ENCODE data around the gene HRK.

The HRK gene

DNA sequence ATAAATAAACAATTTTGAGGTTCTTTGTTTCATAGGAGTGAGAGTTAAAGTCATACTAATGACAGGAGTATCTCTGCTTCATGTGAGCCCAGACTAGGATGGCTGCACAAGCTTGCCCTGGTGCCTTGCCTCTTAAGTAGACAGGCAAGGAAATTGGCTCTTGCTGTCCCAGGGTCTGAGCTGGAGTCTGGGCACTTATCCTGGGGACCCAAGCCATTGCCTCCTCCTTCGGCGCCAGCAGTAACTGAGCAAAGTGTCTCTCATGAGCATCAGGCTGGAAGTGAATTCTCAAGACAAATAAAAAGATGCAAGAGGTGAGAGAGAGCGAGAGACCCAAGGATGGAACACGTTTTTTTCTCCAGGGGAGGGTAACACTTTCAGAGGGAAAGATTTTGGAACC is 22.6 kb upstream of the HRK start:
- DNase-seq (ENCODE audit: low read depth): no peak
- no peak overlapping the region for H3K4me3 ChIP-seq (ENCODE audit: low read depth, low read length)

- H3K4me3 ChIP-seq (ENCODE audit: low read depth, low read length): no peak overlapping the region
- no peak for DNase-seq (ENCODE audit: low read depth)
Observed at GRCh38 chr12:116901612-116902011, 20.4 kb upstream of the HRK start.

GRCh38 chr12:116898669-116899068 is 17.4 kb upstream of the HRK start:
- no peak for DNase-seq (ENCODE audit: low read depth)

DNA sequence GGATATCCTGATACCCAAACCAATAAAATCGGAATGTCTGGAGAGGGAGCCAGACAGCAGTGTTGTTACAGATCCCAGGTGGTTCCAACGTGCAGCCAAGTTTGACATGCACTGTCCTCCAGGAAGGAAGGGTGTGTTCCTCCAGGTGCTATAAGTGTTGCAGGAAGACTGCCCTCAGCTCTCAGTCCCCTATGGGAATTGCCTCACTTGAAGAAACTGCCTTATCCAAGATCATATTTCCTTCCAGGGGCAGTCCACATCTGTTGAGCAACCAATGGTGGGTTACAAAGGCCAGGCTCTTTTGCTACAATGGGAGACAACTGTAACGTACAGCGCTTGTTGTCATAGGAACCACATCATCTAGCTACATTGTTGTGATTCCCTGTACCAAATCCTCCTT is 16.2 kb upstream of the HRK start:
- no peak for DNase-seq (ENCODE audit: low read depth)
- no peak overlapping the region for H3K4me3 ChIP-seq (ENCODE audit: low read depth, low read length)

More at GRCh38 chr12:116898669-116899068, 17.4 kb upstream of the HRK start:
- H3K4me3 ChIP-seq (ENCODE audit: low read depth, low read length): no peak overlapping the region

- H3K4me3 ChIP-seq (ENCODE audit: low read depth, low read length): no peak overlapping the region
- no peak for DNase-seq (ENCODE audit: low read depth)
Observed at GRCh38 chr12:116896411-116896924, 15.2 kb upstream of the HRK start.

DNA sequence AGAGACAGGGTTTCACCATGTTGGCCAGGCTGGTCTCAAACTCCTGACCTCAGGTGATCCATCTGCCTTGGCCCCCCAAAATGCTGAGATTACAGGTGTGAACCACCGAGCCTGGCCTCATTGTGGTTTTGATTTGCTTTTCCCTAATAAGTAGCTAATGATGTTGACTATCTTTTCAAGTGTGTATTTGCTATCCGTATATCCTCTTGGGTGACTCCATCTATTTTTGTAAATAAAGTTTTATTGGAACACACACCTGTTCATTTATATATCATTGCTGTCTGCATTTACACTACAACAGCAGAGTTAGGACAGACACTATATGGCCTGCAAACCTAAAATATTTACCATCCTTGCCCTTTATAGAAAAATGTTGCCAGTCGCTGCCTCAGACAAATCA is 13.7 kb upstream of the HRK start:
- no peak for DNase-seq (ENCODE audit: low read depth)
- H3K4me3 ChIP-seq (ENCODE audit: low read depth, low read length): no peak overlapping the region

- no peak overlapping the region for H3K4me3 ChIP-seq (ENCODE audit: low read depth, low read length)
- DNase-seq (ENCODE audit: low read depth): no peak
Observed at GRCh38 chr12:116892349-116893140, 11.3 kb upstream of the HRK start.

- H3K4me3 ChIP-seq (ENCODE audit: low read depth, low read length): no peak overlapping the region
- DNase-seq (ENCODE audit: low read depth): no peak
Observed at GRCh38 chr12:116891019-116891418, 9.8 kb upstream of the HRK start.

DNA sequence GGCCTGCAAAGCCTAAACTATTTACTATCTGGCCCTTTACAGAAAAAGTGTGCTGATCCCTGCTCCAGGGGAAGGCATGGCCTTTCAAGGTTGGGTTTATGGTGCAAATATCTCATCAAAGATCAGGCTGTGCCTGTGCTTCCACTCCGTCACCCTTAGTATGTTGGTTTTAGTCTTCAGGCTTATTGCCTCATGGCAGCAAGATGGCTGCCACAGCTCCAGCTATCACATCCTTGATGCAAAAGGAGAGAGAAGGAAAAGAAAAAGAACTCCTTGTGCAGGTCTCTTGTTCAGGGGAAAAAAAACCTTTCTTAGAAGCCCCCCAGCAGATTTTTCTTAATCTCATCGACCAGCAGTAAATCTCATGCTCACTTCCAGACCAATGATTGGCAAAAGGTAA is 9.1 kb upstream of the HRK start:
- DNase-seq (ENCODE audit: low read depth): no peak
- no peak overlapping the region for H3K4me3 ChIP-seq (ENCODE audit: low read depth, low read length)

- DNase-seq (ENCODE audit: low read depth): no peak
- no peak overlapping the region for H3K4me3 ChIP-seq (ENCODE audit: low read depth, low read length)
Observed at GRCh38 chr12:116887897-116888296, 6.7 kb upstream of the HRK start.

DNA sequence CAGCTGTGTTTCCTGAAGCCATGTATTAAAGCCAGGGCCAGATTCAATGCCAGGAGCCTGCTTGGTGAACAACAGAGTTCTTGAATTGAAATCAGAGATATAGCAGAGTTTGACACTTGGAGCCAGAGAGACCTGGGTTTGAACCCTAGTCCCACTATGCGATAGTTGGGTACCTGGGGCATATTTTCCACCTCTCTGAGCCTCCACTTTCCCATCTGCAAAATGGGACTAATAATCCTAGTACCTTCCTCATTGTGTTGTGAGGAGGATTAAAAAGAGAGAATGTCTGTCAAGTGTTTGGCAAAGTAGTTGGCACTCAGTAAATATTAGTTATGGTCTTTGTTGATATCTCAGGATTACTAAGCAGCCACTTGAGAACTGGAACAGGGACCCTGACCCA is 6.0 kb upstream of the HRK start:
- no peak overlapping the region for H3K4me3 ChIP-seq (ENCODE audit: low read depth, low read length)
- DNase-seq (ENCODE audit: low read depth): no peak

GRCh38 chr12:116885491-116885890 is 4.2 kb upstream of the HRK start:
- no peak for DNase-seq (ENCODE audit: low read depth)
- H3K4me3 ChIP-seq (ENCODE audit: low read depth, low read length): no peak overlapping the region

DNA sequence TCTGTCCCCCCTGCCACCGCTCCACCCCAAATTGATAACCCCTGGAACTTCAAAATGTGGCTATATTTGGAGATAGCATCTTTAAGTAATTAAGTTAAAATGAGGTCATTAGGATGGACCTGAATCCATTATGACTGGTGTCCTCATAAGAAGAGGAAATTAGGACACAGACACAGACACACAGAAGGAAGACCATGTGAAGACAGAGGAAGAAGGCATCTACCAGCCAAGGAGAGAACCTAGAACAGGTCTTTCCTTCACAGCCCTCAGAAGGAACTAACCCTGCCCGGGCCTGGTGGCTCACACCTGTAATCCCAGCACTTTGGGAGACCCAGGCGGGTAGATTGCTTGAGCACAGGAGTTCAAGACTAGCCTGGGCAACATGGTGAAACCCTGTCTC is 3.6 kb upstream of the HRK start:
- no peak overlapping the region for H3K4me3 ChIP-seq (ENCODE audit: low read depth, low read length)
- no peak for DNase-seq (ENCODE audit: low read depth)

DNA sequence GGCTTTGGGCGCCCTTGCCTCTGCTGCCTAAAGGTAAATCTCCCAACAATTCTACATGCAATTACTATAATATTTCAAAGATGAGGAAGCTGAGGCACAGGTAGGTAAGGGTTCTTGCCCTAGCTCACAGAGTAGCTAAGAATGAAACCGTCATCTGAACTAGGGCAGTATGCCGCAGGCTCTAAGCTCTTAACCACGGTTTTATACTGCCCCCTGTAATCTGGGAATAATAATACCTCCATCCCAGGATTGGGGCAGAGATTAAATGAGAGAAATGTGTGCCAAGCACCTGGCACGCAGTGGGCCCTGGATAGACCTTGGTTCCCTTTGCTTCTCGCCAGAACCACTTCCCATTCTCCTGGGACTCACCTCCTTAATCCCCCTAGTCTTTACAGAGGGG is 1.5 kb upstream of the HRK start:
- no peak overlapping the region for H3K4me3 ChIP-seq (ENCODE audit: low read depth, low read length)
- no peak for DNase-seq (ENCODE audit: low read depth)

- no peak for DNase-seq (ENCODE audit: low read depth)
- peak overlapping the region; percentile 22 for H3K4me3 ChIP-seq (ENCODE audit: low read depth, low read length)
Observed at GRCh38 chr12:116881877-116882507, 751 bp upstream of the HRK start.

GRCh38 chr12:116880817-116881324 is 370 bp downstream of the HRK start:
- peak overlapping the region; percentile 27 for H3K4me3 ChIP-seq (ENCODE audit: low read depth, low read length)
- no peak for DNase-seq (ENCODE audit: low read depth)

GRCh38 chr12:116880213-116880816 is 926 bp downstream of the HRK start:
- DNase-seq (ENCODE audit: low read depth): no peak
- no peak overlapping the region for H3K4me3 ChIP-seq (ENCODE audit: low read depth, low read length)

DNA sequence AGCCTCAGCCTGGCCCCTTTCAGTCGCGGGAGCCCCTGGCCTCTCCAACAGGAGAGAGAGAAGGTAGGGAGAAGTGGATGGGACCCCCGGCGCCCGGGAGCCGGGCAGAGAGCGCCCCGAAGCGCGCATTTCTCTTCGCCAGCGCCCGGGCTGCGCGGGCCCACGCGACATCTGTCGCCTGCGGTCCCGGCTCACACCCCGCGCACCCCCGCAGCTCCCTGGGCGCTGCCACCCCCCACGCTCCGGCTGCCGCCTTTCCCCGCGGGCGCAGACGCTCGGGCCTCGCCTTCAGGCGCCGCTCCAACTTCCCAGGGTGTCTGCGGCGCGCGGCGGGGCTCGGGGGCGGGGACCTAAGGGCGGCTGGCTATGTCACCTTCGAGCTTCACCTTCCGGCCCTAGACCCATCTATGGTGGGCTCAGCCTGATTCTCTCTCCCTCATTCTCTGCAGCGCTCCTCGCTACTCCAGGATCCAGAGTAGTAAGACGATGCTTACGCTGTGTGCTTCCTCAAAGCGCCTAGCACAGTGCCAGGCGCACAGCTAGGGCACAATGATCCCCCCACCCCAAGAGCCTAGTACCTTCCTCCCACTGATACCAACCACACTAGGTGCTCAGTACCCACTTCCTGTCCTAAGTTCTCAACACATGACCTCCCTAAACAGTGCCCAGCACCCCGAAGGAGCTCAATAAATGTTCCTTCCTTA is 1.6 kb downstream of the HRK start:
- no peak for DNase-seq (ENCODE audit: low read depth)
- H3K4me3 ChIP-seq (ENCODE audit: low read depth, low read length): no peak overlapping the region

- DNase-seq (ENCODE audit: low read depth): no peak
- H3K4me3 ChIP-seq (ENCODE audit: low read depth, low read length): peak overlapping the region; percentile 6
Observed at GRCh38 chr12:116878567-116879508, 2.4 kb downstream of the HRK start.

All from skeletal muscle cell (primary cell).